Activated T-cell treated with anti-CD3 and anti-CD28 coated beads, Interleukin-2, amount 50 U/mL, for 48 hours (primary cell): ENCODE results near the gene B4GAT1.
"Not testable (repeated sequence)": the region's sequence is repeated elsewhere in the genome, so short reads cannot be mapped to it uniquely, and the experiment has no call there.

Experiments used
- DNase-seq, 2 experiments: peaks; one replicate each; pipeline ENCODE4 v3.0.0-alpha.2; 2020

Gene B4GAT1

DNA sequence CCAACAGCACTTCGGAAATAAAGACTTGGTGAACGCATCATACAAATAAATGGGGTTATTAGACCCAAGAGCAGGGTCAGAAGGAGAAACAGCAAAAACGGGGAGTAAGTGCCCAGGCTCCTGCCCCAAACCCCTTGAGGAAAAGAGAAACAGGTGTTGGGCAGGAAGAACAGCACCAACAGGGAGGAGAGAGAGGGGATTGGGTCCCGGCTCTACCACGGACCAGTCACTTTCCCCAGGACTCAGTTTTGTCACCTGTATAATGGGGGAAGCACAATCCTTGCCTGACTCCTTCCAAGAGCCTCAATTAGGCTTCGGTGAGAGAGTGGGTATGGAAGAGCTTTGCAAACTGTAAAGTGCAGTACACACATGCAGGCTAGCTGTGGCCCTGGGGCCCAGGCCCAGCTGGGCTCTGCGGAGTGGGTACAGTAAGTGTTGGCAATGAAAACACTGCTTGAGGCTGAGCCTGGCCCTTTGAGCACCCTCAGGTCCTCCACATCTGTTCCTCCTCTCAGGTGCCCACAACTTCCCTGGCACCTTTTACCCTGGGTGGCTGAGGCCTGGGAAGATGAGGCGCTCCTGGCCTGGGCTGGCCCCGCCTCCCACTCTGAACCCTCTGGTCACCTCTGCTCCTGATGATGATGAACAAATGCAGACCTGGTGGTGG lies 15.2 kb upstream of the B4GAT1 start:
- DNase-seq = no peak

DNA sequence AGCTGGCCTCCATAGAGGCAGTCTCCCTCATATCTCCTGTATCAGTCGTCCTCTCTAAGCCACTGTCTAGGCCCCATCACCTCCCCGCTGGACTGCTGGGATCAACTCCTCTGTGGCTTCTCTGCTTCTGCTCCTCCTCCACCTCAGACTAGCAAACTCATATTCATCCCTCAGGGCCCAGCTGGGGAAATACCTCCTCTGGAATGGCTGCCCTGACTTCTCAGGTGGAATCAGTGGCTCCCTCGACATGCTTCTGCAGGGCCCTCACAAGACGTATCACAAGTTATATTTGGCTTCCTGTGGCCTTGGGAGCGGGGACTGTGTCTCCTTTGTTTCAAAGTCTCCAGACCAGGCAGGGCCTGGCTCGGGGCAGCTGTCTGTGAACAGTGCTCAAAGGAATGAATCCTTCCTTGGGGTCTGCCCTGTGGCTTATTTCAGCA lies 14.1 kb upstream of the B4GAT1 start:
- DNase-seq = no peak

DNA sequence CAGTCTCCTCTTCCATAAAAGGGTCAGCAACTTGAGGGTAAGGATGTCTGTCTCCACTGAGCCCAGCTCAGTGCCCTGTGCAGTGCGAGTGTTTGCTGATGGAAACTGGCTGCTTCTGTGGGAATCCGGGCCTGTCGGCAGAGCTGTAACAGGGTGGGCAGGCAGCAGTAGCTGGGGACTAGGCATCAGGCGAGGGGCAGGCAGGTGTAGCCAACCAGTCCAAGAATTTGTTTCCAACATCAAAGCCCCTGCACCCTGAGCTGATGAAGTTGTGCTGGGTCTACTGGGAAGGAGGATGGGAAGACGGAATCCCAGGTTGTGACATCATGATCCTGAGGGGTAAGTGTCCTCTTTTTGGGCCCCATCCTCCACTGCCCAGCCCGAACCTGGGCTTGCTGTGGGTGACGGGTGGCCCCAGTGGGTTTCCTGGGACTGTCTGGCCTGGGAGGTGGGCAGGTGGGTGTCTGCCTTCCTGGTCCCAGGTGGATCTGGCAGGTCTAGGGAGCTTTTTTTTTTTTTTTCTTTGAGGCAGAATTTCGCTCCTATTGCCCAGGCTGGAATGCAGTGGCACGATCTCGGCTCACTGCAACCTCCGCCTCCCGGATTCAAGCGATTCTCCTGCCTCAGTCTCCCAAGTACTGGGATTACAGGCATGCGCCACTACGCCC lies 13.1 kb upstream of the B4GAT1 start:
- peak in 1 of 2 experiments; percentile 16 for DNase-seq

GRCh38 chr11:66359662-66360087 lies 12.2 kb upstream of the B4GAT1 start:
- DNase-seq = no peak

DNA sequence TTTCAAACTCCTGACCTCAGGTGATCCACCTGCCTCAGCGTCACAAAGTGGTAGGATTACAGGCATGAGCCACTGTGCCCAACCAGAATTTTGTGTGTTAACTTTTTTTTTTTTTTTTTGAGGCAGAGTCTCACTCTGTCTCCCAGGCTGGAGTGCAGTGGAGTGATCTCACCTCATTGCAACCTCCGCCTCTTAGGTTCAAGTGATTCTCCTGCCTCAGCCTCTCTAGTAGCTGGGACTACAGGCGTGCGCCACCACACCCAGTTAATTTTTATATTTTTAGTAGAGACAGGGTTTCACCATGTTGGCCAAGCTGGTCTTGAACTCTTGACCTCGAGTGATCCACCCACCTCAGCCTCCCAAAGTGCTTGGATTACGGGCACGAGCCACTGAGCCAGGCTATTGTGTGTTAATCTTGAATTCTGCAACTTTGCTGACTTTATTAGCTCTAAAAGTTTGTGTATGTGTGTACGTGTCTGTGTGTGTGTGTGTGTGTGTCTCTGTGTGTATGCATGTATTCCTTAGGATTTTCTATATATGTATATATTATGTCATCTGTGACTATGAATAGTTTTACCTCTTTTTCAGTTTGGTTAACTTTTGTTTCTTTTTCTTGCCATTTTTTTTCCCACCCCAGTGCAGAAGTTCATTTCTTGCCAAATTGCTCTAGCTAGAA lies 3.3 kb upstream of the B4GAT1 start:
- DNase-seq = not testable (repeated sequence)

GRCh38 chr11:66349084-66349386 lies 1.6 kb upstream of the B4GAT1 start:
- DNase-seq = no peak

GRCh38 chr11:66346476-66347424 lies 679 bp downstream of the B4GAT1 start:
- DNase-seq = no peak

DNA sequence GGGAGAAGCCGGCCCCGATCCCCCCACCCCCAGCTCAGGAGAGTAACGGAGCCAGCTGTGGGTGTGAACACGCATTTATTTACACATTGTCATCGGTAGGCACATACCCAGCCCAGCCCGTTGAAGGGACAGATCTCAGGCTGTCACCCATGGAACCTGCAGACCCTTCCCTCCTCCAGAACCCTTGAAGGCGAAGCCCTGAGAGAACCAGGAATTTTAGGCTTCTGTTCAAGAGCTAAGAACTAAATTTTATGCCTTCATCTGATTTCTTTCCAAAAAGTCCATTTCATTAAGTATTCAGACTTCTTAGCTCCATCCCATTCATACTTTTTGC lies 2.1 kb downstream of the B4GAT1 start:
- DNase-seq = no peak

- DNase-seq = peak; percentile 96
These were observed 2.7 kb downstream of the B4GAT1 start, which contains the start of gene BRMS1 for GRCh38 chr11:66344550-66345315. Gene BRMS1, minus strand, starts transcription at chr11:66345104. Its CDS starts 2,870 bp downstream, at chr11:66342234.

DNA sequence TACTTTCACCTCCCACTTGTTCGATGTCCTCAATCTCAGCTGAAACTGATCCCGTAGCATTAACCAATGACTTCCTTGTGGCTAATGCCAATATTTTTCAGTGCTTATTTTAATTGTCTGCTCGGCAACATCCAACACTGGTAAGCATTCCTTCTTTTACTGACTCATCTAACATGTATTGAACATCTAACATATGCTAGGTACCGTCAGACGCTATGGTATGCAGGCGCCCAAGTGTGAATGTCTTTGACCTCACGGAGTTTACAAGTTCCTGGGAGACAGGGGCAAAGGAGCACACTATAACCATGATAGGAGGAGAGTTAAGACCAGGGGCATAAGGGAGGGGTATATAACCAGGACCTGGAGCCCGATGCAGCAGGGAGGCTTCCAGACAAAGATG lies 4.3 kb downstream of the B4GAT1 start:
- DNase-seq = no peak

- DNase-seq = no peak
These were observed 5.8 kb downstream of the B4GAT1 start for GRCh38 chr11:66341502-66342126.

- DNase-seq = no peak
These were observed 6.6 kb downstream of the B4GAT1 start for GRCh38 chr11:66340596-66341501.

DNA sequence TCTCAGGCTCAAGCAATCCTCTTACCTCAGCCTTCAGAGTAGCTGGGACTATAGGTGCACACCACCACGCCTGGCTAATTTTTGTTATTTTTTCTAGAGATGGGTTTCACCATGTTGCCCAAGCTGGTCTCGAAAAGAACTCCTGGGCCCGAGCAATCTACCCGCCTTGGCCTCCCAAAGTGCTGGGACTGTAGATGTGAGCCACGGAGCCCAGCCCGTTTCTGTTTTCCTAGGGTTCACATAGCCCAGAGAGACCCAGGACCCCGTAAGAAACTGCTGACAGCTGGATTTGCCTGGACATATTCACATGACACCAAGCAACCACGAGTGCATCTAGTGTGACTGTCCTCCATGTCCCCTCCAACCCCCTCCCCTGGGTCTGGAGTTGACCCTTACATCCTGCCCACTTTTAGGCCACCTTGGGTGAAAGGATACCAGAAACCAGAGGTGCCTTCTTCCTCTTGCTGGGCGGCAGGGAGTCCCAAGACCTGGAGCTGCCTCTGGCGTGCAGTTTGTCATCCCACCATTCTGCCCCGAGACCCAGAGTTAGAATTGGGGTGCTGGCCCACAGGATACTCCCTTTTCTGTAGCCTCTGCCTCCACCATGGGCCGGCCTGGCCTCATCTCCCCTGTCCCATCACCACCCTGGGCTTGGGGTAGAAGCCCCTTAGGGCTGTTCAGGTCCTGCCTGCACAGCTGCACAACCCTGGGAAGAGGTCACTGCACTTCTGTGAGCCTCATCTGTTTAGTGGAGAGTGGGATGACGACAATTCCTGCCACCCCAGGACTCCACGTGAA lies 7.5 kb downstream of the B4GAT1 start:
- no peak for DNase-seq

DNA sequence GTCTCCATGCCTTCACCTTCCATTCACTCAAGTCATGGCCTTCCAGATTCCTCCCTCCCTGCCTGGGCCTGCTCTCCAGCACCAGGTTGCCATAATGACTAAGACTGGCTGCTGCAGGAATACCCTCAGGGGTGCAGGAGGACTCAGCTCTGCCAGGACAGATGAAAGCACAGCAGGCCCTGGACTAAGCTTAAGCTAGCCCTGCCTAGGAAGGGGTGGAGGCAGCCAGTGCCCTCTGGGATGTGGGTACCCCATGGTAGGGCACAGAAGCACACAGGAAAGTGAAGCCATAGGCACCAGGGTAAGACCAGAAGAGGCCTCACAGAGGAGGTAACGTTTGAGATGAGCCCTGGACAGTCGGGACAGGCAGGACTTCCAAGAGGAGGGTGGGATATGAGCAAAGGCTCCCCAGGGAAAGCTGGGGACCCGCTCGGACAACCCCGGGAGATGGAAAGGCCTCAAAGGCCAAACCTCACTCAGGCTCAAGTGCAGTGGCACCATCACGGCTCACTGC lies 8.2 kb downstream of the B4GAT1 start:
- DNase-seq = no peak

DNA sequence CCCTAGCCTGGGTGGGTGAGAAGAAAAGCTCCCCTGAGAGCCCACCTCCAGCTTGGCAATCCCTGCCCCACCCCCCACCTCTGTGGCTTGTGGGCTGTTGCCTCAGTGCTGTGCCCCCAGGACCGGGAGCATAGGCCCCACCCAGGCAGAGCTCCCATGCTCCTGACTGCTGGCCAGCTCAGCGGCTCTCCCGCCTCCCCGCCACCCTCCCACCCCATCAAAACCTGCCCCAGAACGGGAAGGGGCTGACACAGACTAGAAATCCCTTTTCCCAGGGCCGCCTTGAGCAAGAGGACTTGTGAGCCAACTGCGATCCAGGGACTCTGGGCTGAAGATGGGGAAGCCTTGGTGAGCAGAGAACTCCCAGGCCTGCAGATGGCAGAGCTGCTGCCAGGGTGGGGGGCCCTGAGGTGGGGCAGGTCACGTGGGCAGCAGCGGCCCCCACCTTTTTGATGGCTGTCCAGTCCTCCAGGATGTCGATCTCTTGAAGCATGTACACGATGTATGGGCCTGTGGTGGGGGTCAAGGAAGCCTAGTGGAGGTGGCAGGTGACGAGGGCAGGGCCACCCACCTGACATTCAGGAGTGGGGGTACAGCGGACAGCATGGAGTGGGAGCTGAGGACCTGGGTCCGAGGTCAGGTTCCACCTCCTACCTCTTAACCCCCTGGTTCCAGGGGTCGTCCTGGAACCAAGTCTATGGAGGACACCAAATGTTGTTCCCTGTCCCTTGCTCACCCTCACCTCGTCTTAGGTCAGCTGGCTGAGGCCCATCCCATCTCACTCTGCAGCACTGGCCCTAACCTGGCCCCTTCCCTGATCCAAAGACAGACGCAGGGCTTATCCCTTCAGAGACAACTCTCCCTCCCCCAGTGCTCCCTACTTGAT lies 8.9 kb downstream of the B4GAT1 start:
- no peak for DNase-seq

GRCh38 chr11:66337103-66337899 lies 10.1 kb downstream of the B4GAT1 start:
- no peak for DNase-seq

- DNase-seq = peak; percentile 83 to 85
These were observed 11.0 kb downstream of the B4GAT1 start, which contains the start of gene RIN1 for GRCh38 chr11:66336234-66337102. Gene RIN1, minus strand, starts transcription at chr11:66336434. Its CDS starts 32 bp downstream, at chr11:66336402.
